ENCODE data around the gene JARID2.

Gene JARID2

GRCh38 chr6:15434263-15434662, 188.4 kb downstream of the JARID2 start:
- DNase-seq = no peak

- no peak for DNase-seq
These were observed 189.0 kb downstream of the JARID2 start for GRCh38 chr6:15434823-15435380.

GRCh38 chr6:15435468-15435867, 189.6 kb downstream of the JARID2 start:
- no peak for DNase-seq

DNA sequence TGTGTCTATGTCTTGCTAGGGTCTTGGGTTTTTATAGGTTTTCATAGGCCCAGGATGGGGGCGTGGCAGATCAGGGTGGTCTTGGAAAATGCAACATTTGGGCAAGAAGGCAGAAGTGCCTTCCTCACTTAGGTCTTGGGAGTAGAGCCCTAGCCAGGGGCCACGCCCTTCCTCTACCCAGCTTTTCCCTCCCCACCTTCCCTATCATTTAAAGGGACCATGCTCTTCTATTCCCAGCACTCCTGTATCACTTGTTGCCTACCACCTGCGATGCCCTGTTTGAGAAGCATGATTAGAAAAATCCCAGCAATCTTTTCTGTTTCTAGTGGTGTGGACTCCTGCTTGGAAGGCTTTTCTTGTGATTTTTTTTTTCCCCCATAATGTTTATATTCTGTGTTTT, 190.6 kb downstream of the JARID2 start:
- DNase-seq = no peak

GRCh38 chr6:15437090-15437635, 191.3 kb downstream of the JARID2 start:
- DNase-seq = no peak

DNA sequence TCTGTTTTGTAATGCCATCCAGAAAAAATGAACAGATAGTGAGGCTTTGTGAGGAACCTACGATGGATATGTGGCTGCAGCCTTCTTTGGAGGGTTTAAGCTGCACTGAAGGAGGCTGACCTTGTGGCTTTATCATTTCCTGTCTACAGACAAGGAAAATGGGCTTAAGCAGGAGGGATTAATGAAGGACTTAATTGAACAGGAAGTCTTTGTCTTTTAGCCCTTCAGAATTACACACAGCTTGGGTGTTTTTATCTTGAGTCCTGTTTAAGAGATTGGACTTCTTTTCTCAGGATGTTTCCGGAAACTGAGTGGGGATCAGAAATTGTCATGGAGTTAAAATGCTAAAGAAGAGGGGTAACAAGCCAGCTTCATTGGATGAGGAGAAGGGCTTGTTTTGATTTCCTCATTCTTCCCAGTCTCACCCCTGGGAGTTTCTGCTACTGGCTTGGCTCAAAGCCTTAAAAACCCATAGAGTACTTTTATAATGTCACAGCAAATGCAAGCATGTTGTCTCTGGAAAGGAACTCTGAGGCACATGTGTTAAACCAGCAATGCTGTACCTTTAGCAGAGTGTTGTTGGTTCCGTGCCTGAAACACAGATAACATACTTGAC, 193.6 kb downstream of the JARID2 start:
- DNase-seq = no peak

DNA sequence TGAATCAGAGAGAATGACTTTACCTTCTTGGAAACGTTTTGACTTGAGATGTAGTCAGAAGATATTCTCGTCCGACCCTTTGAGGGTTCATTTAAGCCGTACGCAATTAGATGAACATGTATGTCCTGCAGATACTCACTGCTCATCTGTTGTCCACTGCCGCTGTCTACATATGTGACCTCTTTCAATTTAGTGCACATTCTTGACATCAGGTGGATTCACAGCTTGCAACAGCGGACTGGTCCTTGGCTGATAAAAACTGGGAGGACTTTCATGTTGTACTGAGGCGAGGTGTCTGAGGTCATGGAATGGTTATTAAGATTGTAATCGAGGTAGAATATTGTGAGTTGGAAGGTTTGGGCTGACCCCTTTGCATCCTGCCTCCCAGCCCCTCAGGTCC, 194.2 kb downstream of the JARID2 start:
- DNase-seq = no peak

GRCh38 chr6:15441215-15441868, 195.5 kb downstream of the JARID2 start:
- peak in 15 of 56 donors; percentile 5 to 52 (median 17) for DNase-seq

- DNase-seq = no peak
These were observed 196.1 kb downstream of the JARID2 start for GRCh38 chr6:15441981-15442380.

- DNase-seq = no peak
These were observed 196.6 kb downstream of the JARID2 start for GRCh38 chr6:15442467-15442866.

- DNase-seq = no peak
These were observed 197.4 kb downstream of the JARID2 start for GRCh38 chr6:15443119-15443830.

DNA sequence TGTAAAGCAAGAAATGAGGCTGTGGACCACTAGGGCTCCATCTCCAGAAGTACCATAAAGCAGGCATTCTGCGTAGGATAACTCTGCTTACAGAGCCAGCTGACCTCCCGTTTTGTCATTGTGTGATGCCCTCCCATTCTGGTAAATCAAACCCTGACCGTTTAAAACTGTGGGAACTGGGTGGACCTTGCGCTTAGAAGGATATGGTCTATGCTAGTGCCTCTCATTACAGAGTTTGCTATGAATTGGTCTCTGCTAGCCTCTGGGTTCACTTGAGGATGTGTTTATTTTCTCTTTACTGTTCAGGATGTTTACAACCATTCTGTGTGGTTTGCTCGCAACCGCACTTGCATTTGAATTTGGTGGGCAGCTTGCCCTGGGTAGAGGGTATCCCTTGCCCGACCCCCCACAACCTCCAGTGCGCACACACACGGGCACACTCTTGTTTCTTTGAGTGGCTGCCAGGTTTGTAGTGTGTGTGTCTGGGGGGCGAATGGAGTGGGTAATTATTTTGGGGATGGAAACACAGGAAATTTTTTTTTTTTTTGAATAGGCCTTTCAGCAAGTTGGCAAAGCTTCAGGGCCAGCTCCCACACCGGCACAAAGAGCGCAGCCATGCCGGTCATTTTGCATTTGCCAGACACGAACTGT, 198.3 kb downstream of the JARID2 start:
- DNase-seq = peak in 41 of 56 donors; percentile 12 to 83 (median 39)

DNA sequence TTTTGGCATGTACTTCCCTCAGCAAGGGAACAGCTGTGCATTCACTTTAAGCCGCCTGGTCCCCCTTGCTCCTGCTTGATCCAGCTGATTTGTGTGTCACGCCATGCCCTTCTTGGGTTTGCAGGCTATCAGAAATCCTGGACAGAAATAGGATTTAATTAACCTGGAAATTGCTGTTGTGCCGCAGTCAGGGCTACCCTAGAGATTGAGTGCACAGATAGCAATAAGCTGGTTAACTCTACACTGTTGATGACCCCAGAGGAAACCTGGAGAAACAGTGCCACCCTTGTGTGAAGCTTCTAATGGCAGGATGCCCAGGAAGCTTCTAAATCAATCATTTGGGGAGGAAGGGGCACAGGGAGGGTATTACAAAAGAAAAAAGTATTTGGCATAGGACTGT, 199.0 kb downstream of the JARID2 start:
- DNase-seq = peak in 4 of 56 donors; percentile 14 to 22 (median 18)

DNA sequence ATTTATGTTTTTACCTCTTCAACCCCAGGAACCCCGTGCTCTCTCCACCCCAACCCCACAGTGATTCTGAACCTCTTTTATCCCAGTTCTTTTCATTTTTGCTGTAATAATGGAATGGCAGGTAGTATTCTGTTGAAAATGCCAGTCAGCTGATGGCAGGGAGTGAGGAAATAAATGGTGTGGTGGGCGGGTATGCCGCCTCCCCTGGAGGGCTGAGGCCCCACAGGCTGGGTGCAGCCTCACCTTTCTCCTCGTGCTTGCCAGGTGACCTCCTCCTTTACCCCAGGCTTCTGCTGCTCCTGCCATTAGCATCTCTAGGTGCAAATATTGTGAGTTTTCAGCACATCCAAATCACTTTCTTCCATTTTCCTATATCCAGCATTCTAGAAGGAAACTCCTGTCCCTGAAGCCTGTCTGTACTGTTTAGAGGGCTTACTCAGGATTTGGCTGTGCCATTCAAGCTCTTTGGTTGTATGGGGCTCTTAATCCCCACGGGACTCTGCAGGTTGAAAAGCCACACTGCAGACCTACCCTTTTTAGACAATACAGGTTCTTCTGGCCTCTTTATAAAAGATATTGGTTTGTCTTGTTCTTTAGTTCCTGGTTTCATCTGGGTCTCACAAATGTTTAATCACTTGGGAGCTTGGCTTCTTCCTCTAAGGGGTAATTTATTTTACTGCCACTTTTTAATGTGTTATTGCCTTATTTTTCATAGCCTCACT, 201.8 kb downstream of the JARID2 start:
- no peak for DNase-seq

DNA sequence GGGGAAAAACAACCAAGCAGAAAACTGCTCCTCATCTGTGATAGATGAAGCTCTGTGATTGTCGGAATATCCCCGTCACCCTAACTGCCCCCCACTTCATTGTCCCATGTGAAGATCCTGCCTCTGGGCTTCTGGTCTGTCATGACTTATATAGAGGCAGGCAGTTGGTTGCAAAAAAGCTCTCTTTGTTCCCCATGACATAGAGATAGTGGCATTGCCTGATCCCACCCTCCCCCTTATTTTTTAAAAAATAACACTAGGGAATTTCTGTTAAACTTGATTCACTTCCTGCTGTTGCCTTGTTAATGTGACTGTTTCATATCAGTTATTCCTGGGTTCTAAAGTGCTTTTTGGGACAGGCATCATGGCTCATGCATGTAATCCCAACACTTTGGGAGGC, 203.1 kb downstream of the JARID2 start:
- no peak for DNase-seq

- DNase-seq = no peak
These were observed 205.9 kb downstream of the JARID2 start for GRCh38 chr6:15451738-15452137.

DNA sequence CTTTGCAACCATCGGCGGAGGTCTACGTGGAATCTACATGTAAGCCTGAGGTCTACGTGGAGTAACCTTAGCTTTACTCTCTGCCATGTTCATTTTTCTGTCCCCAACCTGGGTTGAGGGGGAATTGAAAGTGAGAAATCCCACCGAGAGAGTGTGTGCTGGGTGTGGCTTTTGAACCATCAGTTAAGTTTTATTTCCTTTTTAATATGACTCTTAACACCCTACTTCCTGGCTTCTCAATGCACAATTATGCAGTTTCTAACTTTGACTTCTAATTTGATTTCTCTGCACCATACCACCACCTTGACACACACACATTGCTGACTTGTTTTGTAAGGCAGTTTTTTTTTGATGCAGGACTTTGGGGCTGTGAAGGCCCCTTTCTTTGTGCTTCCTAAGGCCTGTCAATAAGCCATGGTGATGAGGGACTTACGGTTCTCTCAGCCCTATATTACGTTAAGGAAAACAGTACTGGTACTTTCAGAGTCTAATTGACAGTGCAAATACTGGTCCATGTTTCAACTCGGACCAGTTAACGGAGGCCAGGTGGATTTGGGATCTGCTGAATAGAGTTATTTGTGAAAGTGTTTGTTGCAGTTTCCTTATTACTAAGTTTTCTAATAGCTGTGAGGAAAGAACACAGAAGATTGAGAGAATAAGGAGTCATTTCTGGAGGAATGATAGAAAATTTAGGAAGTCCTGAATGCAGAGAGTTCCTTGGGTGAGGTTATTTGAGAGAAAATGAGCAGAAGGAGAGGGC, 206.5 kb downstream of the JARID2 start:
- DNase-seq = no peak

GRCh38 chr6:15453186-15453585, 207.3 kb downstream of the JARID2 start:
- no peak for DNase-seq

DNA sequence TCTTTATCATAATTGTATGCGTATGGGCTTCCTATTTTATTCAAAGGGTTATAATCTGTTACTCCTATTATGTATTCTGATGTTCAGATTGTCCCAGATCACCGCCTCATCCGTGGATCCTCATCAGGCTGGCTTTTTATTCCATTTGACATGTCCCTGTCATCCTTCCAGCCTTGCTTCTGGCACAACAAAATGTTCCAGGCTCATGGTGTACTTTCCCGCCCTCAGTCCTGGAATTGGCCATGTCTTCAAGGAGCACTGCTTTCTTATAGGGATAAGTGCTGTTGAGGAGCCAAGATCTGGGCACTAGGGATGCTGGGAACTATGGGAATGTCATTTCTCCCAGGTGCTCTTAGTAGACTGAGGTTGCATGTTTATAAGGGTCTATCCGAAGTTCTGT, 207.8 kb downstream of the JARID2 start:
- peak in 9 of 56 donors; percentile 9 to 49 (median 16) for DNase-seq

GRCh38 chr6:15456422-15456821, 210.6 kb downstream of the JARID2 start:
- no peak for DNase-seq

Measured in nucleus accumbens (tissue), 56 donors.